Heart left ventricle (tissue), 16 donors: Measurements from ENCODE around the gene EIF2AK2. TPM values are rescaled to one million over a fixed set of nuclear protein-coding genes. Genes with fewer than 3 reads are reported as not detected.
"Not testable (repeated sequence)": the region's sequence is repeated elsewhere in the genome, so short reads cannot be mapped to it uniquely, and the experiment has no call there.

Experiments used
- ATAC-seq, 4 donors: fragments of 200-7000 bp; cut with Tn5 transposase; one replicate each; pipeline ENCODE4 v1.9.1; 2020 to 2022; ENCODE audit warnings: moderate library complexity in 4 of 4, mild to moderate bottlenecking in 3 of 4, moderate number of reproducible peaks in 1 of 4
- DNase-seq, 5 donors: peaks; one replicate each; pipeline ENCODE4 v3.0.0-alpha.2; 2020
- H3K27ac ChIP-seq, 12 donors: fragments of 200-600 bp; sonication (generic) in 4 of 12; one replicate each; pipeline versions ENCODE4 v1.5.0 to v1.8.0; 2016 to 2022; ENCODE audit warnings: mild to moderate bottlenecking in 2 of 12
- H3K27me3 ChIP-seq, 9 donors: fragments of 200-600 bp; sonication (generic) in 2 of 9; one replicate each; pipeline versions ENCODE4 v1.5.1 to v1.8.0; 2016 to 2022; ENCODE audit warnings: mild to moderate bottlenecking in 3 of 9
- H3K36me3 ChIP-seq, 9 donors: fragments of 200-600 bp; sonication (generic) in 2 of 9; one replicate each; pipeline versions ENCODE4 v1.5.0 to v1.8.0; 2018 to 2022; ENCODE audit warnings: mild to moderate bottlenecking in 2 of 9
- H3K4me1 ChIP-seq, 12 donors: fragments of 200-600 bp; sonication (generic) in 4 of 12; one replicate each; pipeline versions ENCODE4 v1.5.0 to v1.8.0; 2016 to 2022; ENCODE audit warnings: mild to moderate bottlenecking in 3 of 12
- H3K4me3 ChIP-seq, 12 donors: fragments of 200-600 bp; sonication (generic) in 4 of 12; one replicate each; pipeline versions ENCODE4 v1.5.0 to v1.8.0; 2017 to 2022; ENCODE audit warnings: mild to moderate bottlenecking in 9 of 12, moderate library complexity in 4 of 12
- H3K9me3 ChIP-seq, 12 donors: fragments of 200-600 bp; sonication (generic) in 4 of 12; one replicate each; pipeline versions ENCODE4 v1.5.0 to v1.8.0; 2016 to 2022; ENCODE audit warnings: mild to moderate bottlenecking in 1 of 12
- CTCF ChIP-seq, 12 donors: fragments of 200-600 bp; sonication (generic) in 4 of 12; IDR thresholded peaks; one replicate each; pipeline versions ENCODE4 v1.5.0 to v1.8.0; 2018 to 2022; ENCODE audit warnings: antibody characterized with exemption in 12 of 12, mild to moderate bottlenecking in 5 of 12
- POLR2A ChIP-seq, 2 donors: fragments of 450-650 bp; IDR thresholded peaks; one replicate each; pipeline ENCODE4 v1.6.1; 2017; ENCODE audit warnings: antibody characterized with exemption in 2 of 2, mild to moderate bottlenecking in 2 of 2, moderate library complexity in 2 of 2
- WGBS, 4 donors: extraction: QIAGEN DNeasy Blood & Tissue Kit in 2 of 4; methylation state at CpG; one replicate each; pipeline versions ENCODE4 v1.1.5 to v1.1.7; 2013 to 2018; 5-methylcytosine and 5-hydroxymethylcytosine counted together
- intact Hi-C, 10 donors: fragments of 100-400 bp; cut with DNase I; formaldehyde crosslinking; loops; one replicate each; pipeline versions ENCODE4 v1.11.1 to v1.14.2; 2022
- polyA plus RNA-seq, 2 donors: library from polyadenylated mRNA; stranded (reverse); fragments of 200-250 nt; gene quantifications; one replicate each; pipeline ENCODE4 v1.2.3, GENCODE V29; 2013
- total RNA-seq, 9 donors: library from RNA; depleted of rRNA in 2 of 9; stranded (reverse); fragments of >200 nt in 2 of 9; fragmentation: NEBNext Ultra II Directional in 3 of 9; extraction: Animal tissue kit (Norgen Biotek cat#: 25700) in 3 of 9; gene quantifications; one replicate each; pipeline versions ENCODE4 v1.1.0 to v1.2.4, GENCODE V29; 2016 to 2023
- donor health status: ischemic (EF 13 %, LVEDD 7.1; RV severe dilation, severe dysfunction).
- donor health status: healthy with polysubstance abuse.
- donor health status: DM: no; HTN: yes; CAD: no.
- donor health status: DM: no; HTN: no; CAD: no.
- donor health status: ischemic (EF 25% LVEDD 6.9; RV normal size, moderate dysfunction).
- donor health status: ischemic (EF 25% LVEDD 5.7; RV mildly dilated, moderate dysfunction).
- donor health status: healthy.
- donor health status: DM: yes; HTN: yes; CAD: no.
- donor health status: ischemic (EF 35%, LVEDD 5.7; RV mildly dilated, moderate dysfunction).
- donor health status: nonischemic (EF 11% LVEDD 7.7; RV severe dilation, severe dysfunction).
- donor health status: DM: yes; HTN: yes; CAD: no.
- donor health status: PGD.
- donor health status: ischemic (EF 29% LVEDD 5.4; RV normal size, mild dysfunction).
- donor health status: nonischemic (EF 23%, LVEDD 6.1; RV moderate dilation, normal function).

EIF2AK2 gene
- total and polyA plus RNA-seq, 11 donors: 4.9 to 38.2 (median 19.2) TPM

DNA sequence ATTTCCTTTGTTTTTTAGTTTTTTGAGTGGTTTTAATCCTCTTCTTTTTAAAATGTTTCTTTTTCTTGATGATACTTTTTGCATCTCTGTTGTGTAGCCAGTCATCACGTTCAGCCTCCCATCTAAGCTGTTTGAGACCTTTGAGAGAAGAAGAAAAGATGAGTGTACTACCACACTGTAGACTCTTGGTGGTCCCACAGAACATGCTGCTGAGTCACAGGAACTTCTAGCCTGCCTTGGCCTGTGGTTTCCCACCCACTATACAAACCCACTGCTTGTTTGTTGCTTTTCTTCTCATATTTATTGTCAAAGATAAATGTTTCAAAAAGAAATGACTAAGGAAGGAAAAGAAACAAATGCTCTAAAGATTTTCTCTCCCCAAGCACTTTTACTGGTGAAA is 45.0 kb upstream of the EIF2AK2 start:
- Histone ChIP-seq H3K9me3 (peaks cover 0 to 15% (median 0%) of the 10 kb centered on the region in 12 donors), H3K4me1 (peaks cover 0 to 22% (median 11%) of the 10 kb centered on the region in 12 donors), H3K27me3 (no peaks in the 10 kb centered on the region), H3K27ac (no peak overlapping the region), H3K4me3 (no peak overlapping the region), H3K36me3 (peaks cover 2 to 71% (median 64%) of the 10 kb centered on the region in 9 donors)
- TF ChIP-seq CTCF (IDR thresholded peaks at IDR 0.05): no peak
- TF ChIP-seq POLR2A (IDR thresholded peaks at IDR 0.05): no peak
- 86 to 95% (median 89%) methylated on average over 1 of the region's 1 CpG for WGBS, 4 donors
- DNase-seq (no peak), ATAC-seq (no peak)
- intact Hi-C loops: no loop called here

DNA sequence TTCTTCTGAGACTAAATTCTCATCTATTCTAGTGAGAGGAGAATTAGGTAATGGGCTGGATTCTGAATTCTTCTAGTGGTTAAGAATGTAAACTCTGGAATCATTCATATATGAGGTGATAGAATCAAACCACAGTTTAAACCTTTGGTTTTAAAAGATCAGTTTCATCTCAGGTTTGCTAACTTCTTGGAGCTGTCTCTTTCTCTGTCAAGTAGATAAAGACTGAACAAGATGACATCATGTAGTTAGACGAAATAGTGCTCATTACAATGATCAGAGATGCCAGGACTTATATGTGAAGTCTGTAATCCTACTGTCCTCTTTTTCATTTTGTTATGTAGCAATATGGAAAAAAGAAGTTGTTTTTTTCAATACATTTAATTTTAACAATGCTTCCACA is 44.4 kb upstream of the EIF2AK2 start:
- Histone ChIP-seq H3K27ac (no peak overlapping the region), H3K4me1 (peaks cover 0 to 22% (median 12%) of the 10 kb centered on the region in 12 donors), H3K36me3 (peaks cover under 1 to 65% (median 58%) of the 10 kb centered on the region in 9 donors), H3K4me3 (no peak overlapping the region), H3K27me3 (no peaks in the 10 kb centered on the region), H3K9me3 (peaks cover 0 to 10% (median 0%) of the 10 kb centered on the region in 12 donors)
- intact Hi-C loops: no loop called here
- 64 to 74% (median 71%) methylated on average over 1 of the region's 1 CpG for WGBS, 4 donors
- no peak for TF ChIP-seq CTCF (IDR thresholded peaks at IDR 0.05)
- no peak for TF ChIP-seq POLR2A (IDR thresholded peaks at IDR 0.05)
- ATAC-seq: no peak
- DNase-seq: no peak

GRCh38 chr2:37198681-37199065 is 41.9 kb upstream of the EIF2AK2 start:
- H3K4me1 ChIP-seq: peaks cover 0 to 27% (median 12%) of the 10 kb centered on the region in 12 donors
- H3K27ac ChIP-seq: no peak overlapping the region
- DNase-seq: no peak
- peaks cover 0 to 6% (median 0%) of the 10 kb centered on the region in 12 donors for H3K9me3 ChIP-seq
- H3K27me3 ChIP-seq: no peaks in the 10 kb centered on the region
- TF ChIP-seq POLR2A (IDR thresholded peaks at IDR 0.05): no peak
- no peak for TF ChIP-seq CTCF (IDR thresholded peaks at IDR 0.05)
- peaks cover 0 to 42% (median 34%) of the 10 kb centered on the region in 9 donors for H3K36me3 ChIP-seq
- H3K4me3 ChIP-seq: no peak overlapping the region
- intact Hi-C loops: loop anchor here in 1 of 10 donors (5.0 kb wide), 1 partner anchor 34 kb away; the partner anchor contains the start of genes CEBPZ and NDUFAF7
- 91 to 94% (median 93%) methylated on average over 8 of the region's 8 CpGs for WGBS, 4 donors
- ATAC-seq: no peak

- Histone ChIP-seq H3K27ac (peak within 1 kb of the TSS; percentile 37 to 93 (median 88)), H3K4me3 (peak within 1 kb of the TSS; percentile 57 to 97 (median 88)), H3K27me3 (no peaks in the 10 kb centered on the region), H3K9me3 (no peaks in the 10 kb centered on the region), H3K36me3 (peaks cover 0 to 22% (median 13%) of the 10 kb centered on the region in 9 donors), H3K4me1 (peaks cover 0 to 27% (median 12%) of the 10 kb centered on the region in 12 donors)
- 0 to 2% (median 0%) methylated on average over 29 to 72 of the region's 72 CpGs for WGBS, 4 donors
- intact Hi-C loops: loop anchor here in 1 of 10 donors (5.0 kb wide), 1 partner anchor 36 kb away; the partner anchor contains the start of genes CEBPZ and NDUFAF7
- ATAC-seq: peak; percentile 75 to 96 (median 94)
- peak; percentile 35 to 75 for TF ChIP-seq POLR2A (IDR thresholded peaks at IDR 0.05)
- peak in 1 of 12 donors; percentile 7 for TF ChIP-seq CTCF (IDR thresholded peaks at IDR 0.05)
- DNase-seq: peak; percentile 83 to 92 (median 83)
Observed at GRCh38 chr2:37196320-37197195, 39.8 kb upstream of the EIF2AK2 start, which contains the start of gene CEBPZOS. Gene CEBPZOS (plus strand): TSS chr2:37196496. CDS start chr2:37199705, 3,209 bp downstream.

GRCh38 chr2:37195862-37196319 is 39.1 kb upstream of the EIF2AK2 start:
- DNase-seq, H3K27me3 ChIP-seq, H3K9me3 ChIP-seq: not testable (repeated sequence)
- peak overlapping the region; percentile 57 to 97 (median 88) for H3K4me3 ChIP-seq
- WGBS, 4 donors: 82 to 89% (median 85%) methylated on average over 20 of the region's 20 CpGs
- H3K27ac ChIP-seq: peak overlapping the region; percentile 37 to 93 (median 88)
- H3K4me1 ChIP-seq: peaks cover 0 to 27% (median 12%) of the 10 kb centered on the region in 12 donors
- ATAC-seq: peak in 1 of 4 donors; percentile 18
- peaks cover 0 to 15% (median 6%) of the 10 kb centered on the region in 9 donors for H3K36me3 ChIP-seq
- intact Hi-C loops: loop anchor here in 1 of 10 donors (5.0 kb wide), 1 partner anchor 36 kb away; the partner anchor contains the start of genes CEBPZ and NDUFAF7
